GM19463 (cell line): ENCODE results near the gene INTS4.
"Not testable (repeated sequence)": the region's sequence is repeated elsewhere in the genome, so short reads cannot be mapped to it uniquely, and the experiment has no call there.

Source experiments
- ATAC-seq: cut with Tn5 transposase; IDR thresholded peaks from one replicate; pipeline ENCODE4 v1.9.1; 2021; ENCODE audit warnings: mild to moderate bottlenecking, moderate library complexity; ENCODE audit not compliant: unreplicated experiment

Gene INTS4

DNA sequence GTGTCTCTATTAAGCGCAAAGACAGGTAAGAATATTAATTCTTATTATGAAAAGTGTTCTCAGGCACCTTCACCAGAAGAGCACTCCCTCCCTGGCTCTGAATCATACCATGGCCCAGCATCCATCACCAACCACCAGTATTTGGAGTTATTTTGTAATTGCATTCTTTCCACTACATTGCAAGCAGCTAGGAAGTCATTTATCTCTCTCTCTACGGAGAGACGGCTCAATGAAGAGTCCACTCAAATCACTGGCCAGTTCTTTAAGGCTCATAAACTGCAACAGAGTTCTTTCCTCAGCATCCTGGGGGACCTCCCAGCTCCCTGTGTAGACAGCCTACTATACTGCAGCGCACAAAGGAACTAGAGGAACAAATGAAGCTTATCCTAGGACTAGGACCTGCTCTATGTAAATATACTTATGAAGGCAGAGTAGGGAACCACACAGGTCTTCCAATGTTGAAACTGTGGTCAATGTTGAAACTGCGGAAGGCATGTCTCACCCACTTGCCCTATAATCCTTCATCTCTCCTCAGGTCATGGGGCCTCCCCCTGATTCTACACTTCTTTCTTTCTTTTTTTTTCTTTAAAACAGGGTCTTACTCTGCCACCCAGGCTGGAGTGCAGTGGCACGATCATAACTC is 110.2 kb downstream of the INTS4 start:
- ATAC-seq: no peak

DNA sequence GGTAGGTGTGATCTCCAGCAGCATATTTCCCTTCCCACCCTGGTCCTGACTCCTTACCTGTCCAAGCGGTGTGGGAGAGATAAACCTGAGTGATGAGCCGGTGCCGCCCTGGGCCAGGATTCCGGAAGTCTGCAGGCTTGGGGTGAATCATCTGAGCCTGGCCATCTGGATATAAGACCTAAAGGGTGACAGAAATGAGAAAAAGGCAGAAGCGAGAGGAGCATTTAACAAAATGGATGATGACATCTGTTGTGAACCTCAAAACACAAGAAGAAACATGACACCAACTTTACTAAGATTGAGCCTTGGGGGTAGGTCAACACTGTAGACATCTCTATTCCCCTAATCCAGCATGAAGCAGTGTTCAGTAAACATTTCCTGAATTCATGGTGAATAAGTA is 110.7 kb downstream of the INTS4 start:
- no peak for ATAC-seq

DNA sequence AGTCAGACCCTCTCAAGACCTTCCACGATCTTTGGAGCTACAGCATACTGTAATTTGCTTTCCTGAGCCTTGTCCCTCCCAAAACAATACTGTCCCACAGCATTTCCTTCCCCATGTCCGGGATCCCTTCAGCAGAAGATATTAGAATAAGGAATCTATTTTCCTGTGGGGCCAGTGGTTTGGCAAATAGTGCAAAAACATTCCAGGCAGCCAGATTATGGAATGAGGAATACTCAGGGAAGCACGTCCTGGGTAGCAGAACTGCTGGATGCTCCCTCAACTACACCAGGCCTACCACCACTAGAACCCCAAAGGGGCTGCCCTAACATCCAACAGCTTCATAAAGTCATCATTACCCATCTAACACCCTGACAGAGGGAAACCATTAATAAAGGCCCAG is 112.1 kb downstream of the INTS4 start:
- no peak for ATAC-seq

DNA sequence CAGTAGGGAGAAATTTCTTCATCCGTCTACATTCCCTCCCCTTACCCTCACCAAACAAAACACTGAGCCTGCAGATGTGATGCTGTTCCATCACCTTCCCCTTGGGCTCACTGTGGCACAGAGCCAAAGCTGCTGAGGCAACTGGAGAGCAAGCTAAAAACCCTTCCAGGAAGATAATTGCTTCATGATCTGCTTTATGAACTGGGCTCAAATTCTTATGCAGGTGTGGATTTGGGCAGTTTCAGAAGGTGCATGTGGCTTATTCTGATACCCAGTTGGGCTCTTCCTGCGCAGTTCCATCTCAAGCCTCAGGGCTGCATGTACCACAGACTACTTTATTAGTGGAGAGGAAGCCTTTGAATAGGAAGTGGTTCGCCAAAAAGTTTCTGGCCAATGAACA is 115.2 kb downstream of the INTS4 start:
- ATAC-seq: peak; percentile 68

DNA sequence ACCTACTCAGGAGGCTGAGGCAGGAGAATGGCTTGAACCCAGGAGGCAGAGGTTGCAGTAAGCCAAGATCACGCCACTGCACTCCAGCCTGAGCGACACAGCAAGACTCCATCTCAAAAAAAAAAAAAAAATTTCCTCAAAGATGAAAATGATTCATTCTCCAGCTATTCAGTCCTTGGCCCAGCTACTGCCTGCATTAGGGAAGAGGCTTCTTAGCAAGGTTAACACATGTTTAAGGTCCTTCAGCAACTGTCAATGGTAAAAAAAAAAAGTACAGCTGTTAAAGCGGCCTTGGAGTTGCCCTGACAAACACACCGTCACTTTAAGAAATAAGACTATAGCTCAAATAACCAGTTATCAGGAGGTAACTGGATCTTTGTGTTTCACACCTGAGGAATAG is 116.2 kb downstream of the INTS4 start:
- not testable (repeated sequence) for ATAC-seq

DNA sequence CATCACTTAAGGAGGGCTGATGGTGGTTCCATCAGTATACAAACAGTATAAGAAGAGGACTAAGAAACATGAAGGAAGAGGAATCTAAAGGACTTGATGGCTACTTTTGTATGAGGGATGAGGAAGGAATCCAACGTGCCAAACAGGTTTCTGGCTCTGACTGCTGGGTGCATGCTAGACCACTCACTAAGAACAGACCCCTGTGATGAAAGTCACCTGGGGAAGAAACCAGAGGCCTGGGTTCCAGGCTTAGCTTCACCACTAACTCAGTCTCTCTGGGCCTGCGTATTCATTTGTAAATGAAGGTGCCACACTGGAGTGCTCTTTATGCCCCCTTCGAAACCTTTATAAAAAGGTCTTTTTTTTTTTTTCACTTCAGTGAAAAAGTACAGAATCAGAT is 118.4 kb downstream of the INTS4 start:
- ATAC-seq: no peak

DNA sequence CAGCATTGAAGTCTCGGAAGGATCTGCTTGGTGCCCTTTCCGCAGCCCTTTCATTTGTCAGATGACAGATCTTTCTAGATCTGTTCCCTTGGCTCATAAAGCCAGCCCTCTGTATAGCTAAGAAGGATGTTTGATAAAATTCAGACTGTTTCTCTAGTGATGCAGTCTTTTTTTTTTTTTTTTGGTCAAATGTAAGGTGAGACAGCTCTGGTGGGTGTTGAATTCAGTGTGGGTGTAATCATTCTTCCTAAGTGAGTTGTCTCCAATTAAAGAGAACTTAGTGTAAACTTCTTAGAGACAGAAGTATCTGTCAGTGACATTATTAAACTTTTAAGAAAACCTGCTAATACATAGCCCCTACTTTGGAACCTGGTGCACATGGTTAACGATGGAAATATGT is 120.3 kb downstream of the INTS4 start:
- ATAC-seq: no peak

DNA sequence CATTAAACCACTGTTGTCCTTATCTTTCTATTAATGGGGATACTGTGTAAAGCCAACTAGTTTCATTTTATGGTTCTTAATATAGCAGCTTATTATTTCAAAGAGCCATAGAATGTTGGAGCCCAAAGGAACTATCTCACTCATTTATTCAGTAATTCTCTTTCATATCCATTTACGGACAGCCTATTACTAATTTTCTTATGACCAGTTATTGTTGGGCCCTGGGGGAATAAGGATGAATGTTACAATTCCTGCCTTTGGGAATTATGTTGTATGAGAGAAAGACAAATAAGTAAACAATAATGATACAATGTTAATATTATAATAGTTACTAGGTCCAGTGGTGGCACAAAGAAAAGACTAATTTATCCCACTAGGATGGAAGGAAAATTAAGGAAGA is 121.1 kb downstream of the INTS4 start:
- ATAC-seq: no peak

DNA sequence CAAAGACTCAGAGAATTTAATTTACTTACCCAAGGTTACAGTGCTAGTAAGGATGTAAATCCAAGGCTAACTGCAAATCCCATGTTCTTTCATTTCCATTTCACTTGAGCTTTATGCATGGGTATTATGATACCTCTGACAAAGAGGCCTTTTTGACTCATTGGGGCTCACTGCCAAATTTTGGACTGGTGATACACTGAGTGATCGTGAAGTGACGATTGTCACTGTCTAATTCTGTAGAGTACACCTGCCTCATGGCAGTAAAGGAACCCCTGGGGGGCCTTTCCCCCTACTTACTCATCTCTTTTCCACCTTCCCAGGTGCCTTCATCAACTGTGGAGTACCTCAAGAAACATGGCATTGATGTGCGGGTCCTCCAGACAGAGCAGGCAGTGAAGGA is 122.6 kb downstream of the INTS4 start:
- no peak for ATAC-seq

DNA sequence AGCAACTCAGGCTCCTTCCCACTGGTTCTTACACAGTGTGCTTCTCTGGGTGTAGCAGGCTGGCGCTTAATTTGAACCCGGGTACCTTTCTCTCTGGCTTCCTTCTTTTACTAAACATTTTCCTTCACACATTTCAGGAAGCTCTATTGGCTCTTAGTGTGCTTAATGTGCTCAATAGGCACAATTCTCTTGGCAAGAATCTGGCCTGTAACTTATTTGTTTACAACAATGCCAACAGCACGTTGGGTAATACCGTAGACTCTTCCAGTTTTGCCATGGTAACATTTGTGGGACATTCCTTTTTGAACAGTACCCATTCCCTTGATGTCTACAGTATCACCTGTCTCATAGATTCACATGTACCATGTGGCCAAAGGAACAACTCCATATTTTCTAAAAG is 125.7 kb downstream of the INTS4 start:
- ATAC-seq: no peak

DNA sequence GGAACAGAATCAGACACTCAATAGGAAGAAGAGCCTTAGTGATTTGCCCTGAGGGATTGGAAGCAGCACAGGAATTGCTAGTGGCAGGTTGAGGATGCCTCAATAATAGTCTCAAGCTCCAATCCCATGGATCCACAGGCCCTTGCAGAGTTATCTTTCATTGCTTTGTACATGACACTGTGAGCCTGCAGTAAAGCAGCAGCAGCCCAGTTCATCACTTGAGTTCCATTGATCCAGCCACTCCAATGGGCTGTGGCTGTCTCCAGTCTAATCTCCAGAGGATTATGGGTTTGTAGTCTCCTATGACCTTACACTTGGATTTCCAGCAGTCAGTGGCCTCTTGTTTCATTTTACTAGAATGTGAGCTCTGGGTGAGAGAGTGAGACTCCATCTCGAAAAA is 128.1 kb downstream of the INTS4 start:
- no peak for ATAC-seq

DNA sequence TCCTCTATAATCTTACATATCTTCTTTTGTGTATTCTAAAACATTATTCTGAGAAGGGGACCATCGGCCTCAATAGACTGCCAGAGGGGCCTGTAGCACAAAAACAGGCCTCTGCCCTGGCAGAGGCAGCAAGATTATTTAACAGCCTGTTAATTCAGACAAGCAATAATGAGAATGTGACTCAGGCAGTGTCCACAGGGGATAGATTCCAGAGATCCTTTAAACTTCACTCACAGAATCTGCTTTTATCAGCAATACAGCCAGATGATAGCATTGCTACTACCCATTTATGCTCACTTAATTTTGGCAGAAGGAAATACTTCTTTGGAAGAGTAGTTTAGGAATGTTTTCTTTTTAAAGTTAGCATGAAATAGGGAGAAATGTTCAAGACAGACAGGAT is 128.7 kb downstream of the INTS4 start:
- no peak for ATAC-seq

DNA sequence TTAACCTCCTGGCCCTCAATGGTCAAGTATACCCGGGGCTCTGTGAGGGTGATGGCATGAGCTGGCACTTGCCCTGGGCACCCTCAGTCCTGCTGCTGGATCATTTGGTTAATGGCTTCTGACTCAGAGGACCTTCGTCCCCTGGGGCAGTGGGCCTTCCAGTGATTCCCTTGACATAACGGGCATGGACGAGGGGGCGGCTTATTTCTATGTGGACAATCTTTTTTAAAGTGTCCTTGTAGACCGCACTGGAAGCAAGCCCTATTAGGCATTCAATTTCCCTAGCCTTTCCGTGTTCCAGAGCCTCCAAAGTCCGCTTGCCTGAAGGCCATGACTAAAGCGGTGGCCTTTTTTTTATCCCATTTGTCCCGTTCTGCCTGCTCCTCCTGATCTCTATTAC is 133.0 kb downstream of the INTS4 start:
- not testable (repeated sequence) for ATAC-seq

DNA sequence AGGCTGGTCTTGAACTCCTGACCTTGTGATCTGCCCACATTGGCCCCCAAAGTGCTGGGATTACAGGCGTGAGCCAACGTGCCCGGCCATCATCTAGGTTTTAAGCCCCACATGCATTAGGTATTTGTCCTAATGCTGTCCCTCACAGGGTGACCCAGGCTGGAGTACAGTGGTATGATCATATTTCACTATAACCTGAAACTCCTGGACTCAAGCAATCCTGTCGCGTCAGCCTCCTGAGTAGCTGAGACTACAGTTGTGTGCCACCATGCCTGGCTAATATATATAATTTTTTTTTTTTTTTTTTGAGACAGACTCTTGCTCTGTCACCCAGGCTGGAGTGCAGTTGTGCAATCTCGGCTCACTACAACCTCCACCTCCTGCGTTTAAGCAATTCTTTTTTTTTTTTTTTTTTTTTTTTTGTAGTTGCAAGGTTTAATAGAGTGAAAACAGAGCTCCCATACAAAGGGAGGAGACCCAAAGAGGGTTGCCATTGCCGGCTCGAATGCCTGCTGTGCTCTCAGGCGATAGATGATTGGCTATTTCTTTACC is 136.5 kb downstream of the INTS4 start:
- ATAC-seq: not testable (repeated sequence)

DNA sequence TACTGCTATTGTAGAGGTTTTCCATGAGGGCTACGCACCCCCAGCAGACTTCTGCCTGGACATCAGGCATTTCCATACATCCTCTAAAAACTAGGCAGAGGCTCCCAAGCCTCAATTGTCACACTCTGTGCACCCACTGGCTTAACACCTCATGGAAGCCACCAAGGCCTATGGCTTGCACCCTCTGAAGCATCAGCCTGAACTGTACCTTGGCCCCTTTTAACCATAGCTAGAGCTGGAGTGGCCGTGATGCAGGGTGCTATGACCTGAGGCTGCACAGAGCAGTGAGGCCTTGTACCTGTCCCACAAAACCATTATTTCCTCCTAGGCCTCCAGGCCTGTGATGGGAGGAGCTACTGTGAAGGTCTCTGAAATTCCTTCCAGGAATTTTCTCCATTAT is 139.6 kb downstream of the INTS4 start:
- ATAC-seq: no peak

DNA sequence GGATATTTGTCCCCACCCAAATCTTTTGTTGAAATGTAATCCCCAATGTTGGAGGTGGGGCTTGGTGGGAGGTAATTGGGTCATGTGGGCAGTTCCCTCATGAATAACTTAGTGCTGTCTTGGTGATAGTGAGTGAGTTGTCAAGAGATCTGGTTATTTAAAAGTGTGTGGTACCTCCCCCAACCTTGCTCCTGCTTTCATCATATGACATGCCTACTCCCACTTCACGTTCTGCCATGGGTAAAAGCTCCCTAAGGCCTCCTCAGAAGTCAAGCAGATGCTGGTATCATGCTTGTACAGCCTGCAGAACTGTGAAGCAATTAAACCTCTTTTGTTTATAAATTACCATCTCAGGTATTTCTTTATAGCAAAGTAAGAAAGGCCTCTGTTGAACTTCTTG is 143.0 kb downstream of the INTS4 start:
- no peak for ATAC-seq

DNA sequence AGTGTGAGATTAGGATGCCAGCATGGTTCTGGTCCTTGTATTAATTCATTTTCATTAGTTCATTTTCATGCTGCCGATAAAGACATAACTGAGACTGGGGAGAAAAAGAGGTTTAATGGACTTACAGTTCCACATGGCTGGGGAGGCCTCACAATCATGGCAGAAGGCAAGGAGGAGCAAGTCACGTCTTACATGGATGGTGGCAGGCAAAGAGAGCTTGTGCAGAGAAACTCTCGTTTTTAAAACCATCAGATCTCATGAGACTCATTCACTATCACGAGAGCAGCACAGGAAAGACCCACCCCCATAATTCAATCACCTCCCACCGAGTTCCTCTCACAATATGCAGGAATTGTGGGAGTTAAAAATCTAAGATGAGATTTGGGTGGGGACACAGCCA is 150.8 kb downstream of the INTS4 start:
- ATAC-seq: not testable (repeated sequence)

DNA sequence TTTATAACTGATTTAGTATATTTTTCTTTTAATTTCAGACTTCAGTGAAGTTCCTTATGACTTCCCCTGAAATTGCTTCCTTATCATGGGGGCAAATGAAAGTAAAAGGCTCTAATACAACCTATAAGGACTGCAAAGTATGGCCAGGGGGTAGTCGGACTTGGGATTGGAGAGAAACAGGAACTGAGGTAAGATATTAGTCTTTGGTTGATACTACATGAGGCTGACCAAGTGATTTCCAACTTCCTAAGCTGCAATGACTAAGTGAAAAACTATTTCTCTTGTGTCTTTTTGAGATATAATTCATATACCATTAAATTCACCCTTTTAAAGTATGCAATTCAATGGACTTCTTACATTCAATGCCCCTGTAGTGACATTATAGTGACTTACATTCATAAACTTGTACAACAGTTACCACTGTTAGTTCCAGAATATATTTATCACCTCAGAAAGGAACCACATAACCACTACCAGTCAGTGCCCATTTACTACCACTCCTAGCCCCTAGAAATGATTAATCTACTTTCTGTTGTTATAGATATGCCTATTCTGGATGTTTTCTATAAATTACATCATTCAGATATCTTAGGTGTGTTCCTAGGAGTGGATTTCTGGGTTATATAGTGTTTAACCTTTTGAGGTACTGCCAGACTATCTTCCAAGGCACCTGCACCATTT is 151.9 kb downstream of the INTS4 start:
- ATAC-seq: no peak

DNA sequence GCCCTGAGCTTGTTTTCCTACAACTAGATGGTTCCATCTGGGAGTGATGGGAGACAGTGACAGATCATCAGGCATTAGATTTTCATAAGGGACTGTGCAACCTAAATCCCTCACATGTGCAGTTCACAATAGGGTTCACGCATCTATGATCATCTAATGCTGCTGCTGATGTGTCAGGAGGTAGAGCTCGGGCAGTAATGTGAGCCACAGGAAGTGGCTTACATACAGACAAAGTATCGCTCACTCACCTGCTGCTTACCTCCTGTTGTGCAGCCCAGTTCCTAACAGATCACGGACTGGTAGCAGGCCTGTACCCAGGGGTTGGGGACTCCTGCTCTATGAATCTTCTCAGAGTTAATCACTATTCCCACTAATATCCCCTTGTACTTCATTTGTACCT is 161.2 kb downstream of the INTS4 start:
- ATAC-seq: no peak

DNA sequence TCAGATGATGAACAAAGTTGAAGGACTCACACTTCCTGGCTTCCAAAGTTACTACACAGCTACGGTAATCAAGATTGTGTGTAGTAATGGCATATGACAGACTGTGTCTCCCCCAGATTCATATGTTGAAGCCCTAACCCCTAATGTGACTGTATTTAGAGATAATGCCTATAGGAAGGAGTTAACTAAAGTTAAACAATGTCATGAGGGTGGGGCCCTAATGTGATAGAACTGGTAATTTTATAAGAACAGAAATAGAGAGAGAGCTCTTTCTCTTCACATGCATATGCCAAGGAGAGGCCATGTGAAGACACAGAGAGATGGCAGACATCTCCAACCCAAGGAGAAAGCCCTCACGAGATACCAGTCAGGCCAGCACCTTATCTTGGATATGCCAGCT is 165.5 kb downstream of the INTS4 start:
- no peak for ATAC-seq
